H1 (cell line): ENCODE measurements around the gene NRXN3. TPM values are rescaled to one million over a fixed set of nuclear protein-coding genes. Genes with fewer than 3 reads are reported as not detected.

ENCODE experiments used
- CTCF ChIA-PET: fragments of 300-600 bp; sonication (Branson Sonifier 250); formaldehyde crosslinking; loops from one replicate; lab custom pipeline; 2021; ENCODE audit not compliant: partially characterized antibody; lab: Charles Lee
- POLR2A ChIA-PET: fragments of 300-600 bp; sonication (Branson Sonifier 250); formaldehyde crosslinking; loops from one replicate; lab custom pipeline; 2021; ENCODE audit warnings: inconsistent platforms; ENCODE audit not compliant: partially characterized antibody; lab: Charles Lee
- DNase-seq, 2 experiments: peaks; one replicate each; pipeline versions ENCODE4 v3.0.0 to v3.0.0-alpha.2; 2010 to 2022; ENCODE audit warnings: low spot score in 2 of 2, low read depth in 1 of 2, mixed read lengths in 1 of 2
- FAIRE-seq: peaks from 2 replicates; lab custom pipeline; 2011; peaks lifted over from hg19 to GRCh38; lab: Jason Lieb, UNC
- H2AFZ ChIP-seq: 2 replicates; pipeline ENCODE4 v1.8.1; 2012; ENCODE audit warnings: low read length, inconsistent platforms
- H2AK5ac ChIP-seq: 2 replicates; pipeline ENCODE4 v1.6.1; 2013; ENCODE audit warnings: low read depth, low read length
- H2BK120ac ChIP-seq: replicated peaks from 2 replicates; pipeline ENCODE3; 2013; ENCODE audit warnings: low read depth, low read length, inconsistent platforms
- H2BK12ac ChIP-seq: 2 replicates; pipeline ENCODE4 v1.6.1; 2013; ENCODE audit warnings: low read depth, low read length
- H2BK15ac ChIP-seq: 2 replicates; pipeline ENCODE4 v1.6.1; 2013; ENCODE audit warnings: low read length
- H2BK20ac ChIP-seq: 2 replicates; pipeline ENCODE4 v1.6.1; 2013; ENCODE audit warnings: low read length
- H2BK5ac ChIP-seq: 2 replicates; pipeline ENCODE4 v1.6.1; 2013; ENCODE audit warnings: low read depth, low read length
- H3K14ac ChIP-seq: 2 replicates; pipeline ENCODE4 v1.6.1; 2013; ENCODE audit warnings: inconsistent platforms; ENCODE audit not compliant: insufficient read length
- H3K18ac ChIP-seq: 2 replicates; pipeline ENCODE4 v1.6.1; 2013; ENCODE audit warnings: low read length; ENCODE audit errors: extremely low read depth
- H3K23ac ChIP-seq: 2 replicates; pipeline ENCODE4 v1.6.1; 2013; ENCODE audit warnings: inconsistent platforms; ENCODE audit not compliant: insufficient read length
- H3K23me2 ChIP-seq: 2 replicates; pipeline ENCODE4 v1.6.1; 2013; ENCODE audit warnings: low read depth, low read length
- H3K27ac ChIP-seq: 2 replicates; pipeline ENCODE4 v1.6.1; 2011; ENCODE audit warnings: low read depth, low read length, inconsistent platforms
- H3K27me3 ChIP-seq, 4 experiments: replicated peaks in 1 of 4; 1 replicate in 1 of 4; 2 replicates in 3 of 4; pipeline versions ENCODE4 v1.6.1 to v1.8.1; 2011 to 2013; ENCODE audit warnings: low read length in 3 of 4, mild to moderate bottlenecking in 3 of 4, inconsistent platforms in 2 of 4, mixed read lengths in 2 of 4, moderate library complexity in 1 of 4; ENCODE audit not compliant: control insufficient read depth in 3 of 4, insufficient read depth in 3 of 4; ENCODE audit errors: extremely low read depth in 1 of 4
- H3K36me3 ChIP-seq, 4 experiments: 2 replicates each; pipeline versions ENCODE4 v1.6.1 to v1.8.1; 2011 to 2013; ENCODE audit warnings: mild to moderate bottlenecking in 4 of 4, low read length in 3 of 4, moderate library complexity in 2 of 4, control low read depth in 1 of 4, inconsistent platforms in 1 of 4; ENCODE audit not compliant: insufficient read depth in 4 of 4, control insufficient read depth in 2 of 4
- H3K4ac ChIP-seq: replicated peaks from 2 replicates; pipeline ENCODE3; 2013; ENCODE audit warnings: low read length, low read depth, mixed read lengths, inconsistent platforms; ENCODE audit not compliant: insufficient read length
- H3K4me1 ChIP-seq, 4 experiments: replicated peaks in 1 of 4; 1 replicate in 1 of 4; 2 replicates in 3 of 4; pipeline versions ENCODE4 v1.6.1 to v1.8.1; 2011 to 2013; ENCODE audit warnings: low read length in 3 of 4, inconsistent platforms in 2 of 4, mixed read lengths in 1 of 4; ENCODE audit not compliant: insufficient read depth in 4 of 4, control insufficient read depth in 3 of 4
- H3K4me2 ChIP-seq, 2 experiments: 2 replicates each; pipeline versions ENCODE4 v1.6.1 to v1.8.1; 2011 to 2013; ENCODE audit warnings: low read depth in 2 of 2, low read length in 2 of 2, control low read depth in 1 of 2, inconsistent platforms in 1 of 2, mild to moderate bottlenecking in 1 of 2; ENCODE audit not compliant: insufficient read depth in 1 of 2
- H3K4me3 ChIP-seq, 4 experiments: fragments of 200-600, 300-600 bp in 1 of 4; sonication (generic), shearing (Covaris generic), sonication (Bioruptor Twin) in 1 of 4; 2 replicates each; pipeline versions ENCODE4 v1.5.1 to v1.8.1; 2011 to 2016; ENCODE audit warnings: low read length in 4 of 4, low read depth in 3 of 4, control low read depth in 2 of 4, inconsistent platforms in 2 of 4, mild to moderate bottlenecking in 2 of 4, mixed read lengths in 1 of 4, moderate library complexity in 1 of 4; ENCODE audit not compliant: insufficient read depth in 2 of 4; ENCODE audit errors: extremely low read depth in 1 of 4
- H3K56ac ChIP-seq: replicated peaks from 2 replicates; pipeline ENCODE3; 2013; ENCODE audit warnings: low read depth, mild to moderate bottlenecking, mixed read lengths, low read length, inconsistent platforms; ENCODE audit not compliant: insufficient read length
- H3K79me1 ChIP-seq: 2 replicates; pipeline ENCODE4 v1.6.1; 2013; ENCODE audit warnings: low read depth, low read length, control low read depth
- H3K79me2 ChIP-seq, 2 experiments: 2 replicates each; pipeline versions ENCODE4 v1.6.1 to v1.8.1; 2012 to 2013; ENCODE audit warnings: low read length in 2 of 2, mild to moderate bottlenecking in 2 of 2, inconsistent platforms in 1 of 2; ENCODE audit not compliant: insufficient read depth in 2 of 2, control insufficient read depth in 1 of 2
- H3K9ac ChIP-seq, 4 experiments: replicated peaks in 1 of 4; 1 replicate in 1 of 4; 2 replicates in 3 of 4; pipeline versions ENCODE4 v1.6.1 to v1.8.1; 2011 to 2013; ENCODE audit warnings: low read depth in 3 of 4, low read length in 3 of 4, control low read depth in 2 of 4, mild to moderate bottlenecking in 2 of 4, moderate library complexity in 2 of 4, inconsistent platforms in 1 of 4; ENCODE audit errors: extremely low read depth in 1 of 4
- H3K9me3 ChIP-seq, 2 experiments: 2 replicates each; pipeline versions ENCODE4 v1.6.1 to v1.8.1; 2012 to 2013; ENCODE audit warnings: mild to moderate bottlenecking in 2 of 2, moderate library complexity in 2 of 2, control low read depth in 1 of 2, inconsistent platforms in 1 of 2, low read depth in 1 of 2, low read length in 1 of 2, mixed read lengths in 1 of 2; ENCODE audit not compliant: insufficient read depth in 2 of 2
- H4K20me1 ChIP-seq, 2 experiments: replicated peaks in 1 of 2; 2 replicates each; pipeline versions ENCODE3 to v1.8.1; 2011 to 2013; ENCODE audit warnings: inconsistent platforms in 2 of 2, low read length in 2 of 2, mild to moderate bottlenecking in 1 of 2; ENCODE audit not compliant: insufficient read depth in 2 of 2, control insufficient read depth in 1 of 2
- H4K5ac ChIP-seq: 2 replicates; pipeline ENCODE4 v1.6.1; 2013; ENCODE audit warnings: low read length, low read depth, mixed read lengths, inconsistent platforms; ENCODE audit not compliant: insufficient read length
- H4K8ac ChIP-seq: 2 replicates; pipeline ENCODE4 v1.8.0; 2013; ENCODE audit warnings: mild to moderate bottlenecking, moderate library complexity, low read length, inconsistent platforms; ENCODE audit not compliant: insufficient read depth; ENCODE audit errors: extremely low read depth
- H4K91ac ChIP-seq: replicated peaks from 2 replicates; pipeline ENCODE3; 2013; ENCODE audit warnings: low read length, mixed read lengths, inconsistent platforms; ENCODE audit not compliant: insufficient read length
- CEBPB ChIP-seq: IDR thresholded peaks from 2 replicates; pipeline ENCODE4 v1.6.1; 2012; ENCODE audit warnings: low read depth, low read length
- CHD2 ChIP-seq: IDR thresholded peaks from 2 replicates; pipeline ENCODE4 v1.6.1; 2012; ENCODE audit warnings: low read length, improper control_type of control experiment
- KDM4A ChIP-seq: IDR thresholded peaks from one replicate; pipeline ENCODE4 v1.7.1; 2012; ENCODE audit warnings: low read depth, mild to moderate bottlenecking, moderate library complexity, low read length, inconsistent platforms; ENCODE audit not compliant: severe bottlenecking
- MAFK ChIP-seq: IDR thresholded peaks from 2 replicates; pipeline ENCODE4 v1.6.1; 2012; ENCODE audit warnings: low read depth, mild to moderate bottlenecking, improper control_type of control experiment, low read length
- SRF ChIP-seq: IDR thresholded peaks from 2 replicates; pipeline ENCODE4 v1.6.1; 2011; ENCODE audit warnings: mild to moderate bottlenecking, low read depth, low read length, moderate library complexity
- YY1 ChIP-seq: IDR thresholded peaks from 2 replicates; pipeline ENCODE4 v1.6.1; 2011; ENCODE audit warnings: low read depth, mild to moderate bottlenecking, low read length
- WGBS, 2 experiments: shearing (Covaris generic) in 1 of 2; methylation state at CpG; one replicate each; pipeline versions ENCODE4 v1.1.6 to v1.1.7; 2013 to 2015; ENCODE audit warnings: low lambda C conversion rate in 2 of 2, mixed read lengths in 2 of 2, inconsistent platforms in 1 of 2, low coverage in 1 of 2, missing lambda C conversion rate in 1 of 2; ENCODE audit not compliant: insufficient replicate concordance in 2 of 2, insufficient coverage in 1 of 2, insufficient read length in 1 of 2; ENCODE audit errors: extremely low coverage in 1 of 2, missing lambda C conversion rate in 1 of 2; 5-methylcytosine and 5-hydroxymethylcytosine counted together
- polyA plus RNA-seq, 7 experiments: library from polyadenylated mRNA; depleted of rRNA in 3 of 7; stranded (reverse) in 5 of 7; unstranded in 2 of 7; fragments of >200 nt in 5 of 7; fragments of 200-250 nt in 2 of 7; gene quantifications; 1 replicate in 5 of 7; 2 replicates in 1 of 7; 4 replicates in 1 of 7; pipeline versions ENCODE4 v1.2.1 to v1.2.3, GENCODE V29; 2011 to 2013; ENCODE audit warnings: missing spikeins in 2 of 7, mixed read lengths in 2 of 7
- total RNA-seq: library from RNA; stranded (reverse); fragmentation: NEBNext Ultra II Directional; extraction: Animal tissue kit (Norgen Biotek cat#: 25700); gene quantifications from 2 replicates; pipeline ENCODE4 v1.2.1, GENCODE V29; 2021

The NRXN3 gene
- total and polyA plus RNA-seq, 2 of the 8 experiments (the other 6 are each of a cell fraction or from before 2014, with no cell fraction given): 2.6 to 4.1 TPM

- no peak overlapping the region for H3K9ac ChIP-seq
- H3K56ac ChIP-seq: no peak overlapping the region
- H2BK15ac ChIP-seq: no peak overlapping the region
- no peak overlapping the region for H2BK120ac ChIP-seq
- H3K79me2 ChIP-seq: no peaks in the 10 kb centered on the region
- H3K18ac ChIP-seq: 0 out of 2 replicates have a peak overlapping the region, but pooled peaks have one; percentile 9
- no peak overlapping the region for H4K91ac ChIP-seq
- no peak overlapping the region for H4K8ac ChIP-seq
- FAIRE-seq (no peak), DNase-seq (peak in 1 of 2 experiments; percentile 46)
- no peak overlapping the region for H4K5ac ChIP-seq
- H3K27ac ChIP-seq: no peak overlapping the region
- no peak overlapping the region for H3K4ac ChIP-seq
- ChIA-PET POLR2A (no interaction called here), CTCF (interaction anchor here (0.5 to 1.4 kb wide), 10 partner anchors 14 to 1214 kb away, joined by 3 to 4 read pairs (median 3); no protein-coding TSS in a partner anchor)
- no peaks in the 10 kb centered on the region for H4K20me1 ChIP-seq
- H3K36me3 ChIP-seq: no peaks in the 10 kb centered on the region
- H3K14ac ChIP-seq: no peak overlapping the region
- H3K23ac ChIP-seq: no peak overlapping the region
- no peaks in the 10 kb centered on the region for H3K27me3 ChIP-seq
- H3K4me3 ChIP-seq: peak overlapping the region in 2 of 4 experiments; percentile 11 to 27; a peak in 3 of 8 replicates
- no peaks in the 10 kb centered on the region for H3K79me1 ChIP-seq
- H2BK20ac ChIP-seq: 0 out of 2 replicates have a peak overlapping the region, but pooled peaks have one; percentile 21
- H3K23me2 ChIP-seq: 0 out of 2 replicates have a peak, but pooled peaks cover 4% of the 10 kb centered on the region
- H2AFZ ChIP-seq: peak overlapping the region; percentile 98
- H3K4me2 ChIP-seq: peak overlapping the region; percentile 8 to 65
- no peak overlapping the region for H2AK5ac ChIP-seq
- peaks cover 0 to 12% (median 3%) of the 10 kb centered on the region in 4 experiments; a peak in 5 of 7 replicates for H3K4me1 ChIP-seq
- H2BK5ac ChIP-seq: no peak overlapping the region
- H2BK12ac ChIP-seq: no peak overlapping the region
- no peaks in the 10 kb centered on the region for H3K9me3 ChIP-seq
- 51% methylated on average over 8 of the region's 8 CpGs; no CpG with 5 or more reads in 1 of the 2 experiments for WGBS, 2 experiments
- TF ChIP-seq MAFK (no peak), KDM4A (no peak), YY1 (no peak), CHD2 (no peak), SRF (no peak), CEBPB (no peak)
Measured at GRCh38 chr14:78403278-78403815, 233.2 kb downstream of the NRXN3 start.
